SU-DHL-6 (cell line): ENCODE data around the gene ALG11.
"Not testable (repeated sequence)": the region's sequence is repeated elsewhere in the genome, so short reads cannot be mapped to it uniquely, and the experiment has no call there.

ENCODE experiments used
- H2AFZ ChIP-seq: fragments of 200-600 bp; sonication (generic); 2 replicates; pipeline ENCODE4 v1.6.1; 2014; ENCODE audit warnings: low read depth, mild to moderate bottlenecking, moderate library complexity, mixed read lengths, antibody characterized with exemption, low read length; ENCODE audit not compliant: severe bottlenecking
- H3F3A ChIP-seq: fragments of 200-600 bp; shearing (Covaris generic); 2 replicates; pipeline ENCODE4 v1.6.0; 2016; ENCODE audit warnings: antibody characterized with exemption, mild to moderate bottlenecking; ENCODE audit not compliant: insufficient read depth
- H3K27ac ChIP-seq: fragments of 200-600 bp; sonication (generic); 2 replicates; pipeline ENCODE4 v1.5.1; 2016; ENCODE audit warnings: low read depth, mild to moderate bottlenecking, low read length, moderate library complexity, mixed read lengths
- H3K27me3 ChIP-seq: fragments of 200-600 bp; sonication (generic), shearing (Covaris generic); 2 replicates; pipeline ENCODE4 v1.6.0; 2014; ENCODE audit warnings: mild to moderate bottlenecking, low read length
- H3K36me3 ChIP-seq: fragments of 200-600 bp; sonication (generic); 2 replicates; pipeline ENCODE4 v1.6.1; 2014; ENCODE audit warnings: mild to moderate bottlenecking, low read length, mixed read lengths
- H3K4me2 ChIP-seq: fragments of 300-600, 200-600 bp; shearing (Covaris generic), sonication (generic); 2 replicates; pipeline ENCODE4 v1.6.0; 2014; ENCODE audit warnings: low read length, low read depth, mild to moderate bottlenecking; ENCODE audit not compliant: poor library complexity, severe bottlenecking
- H3K4me3 ChIP-seq: fragments of 200-600 bp; sonication (generic); 2 replicates; pipeline ENCODE4 v1.5.1; 2014; ENCODE audit warnings: antibody characterized with exemption, low read length, mild to moderate bottlenecking, mixed read lengths; ENCODE audit not compliant: insufficient read depth, poor library complexity, severe bottlenecking
- H3K79me2 ChIP-seq: fragments of 200-600 bp; sonication (generic); 2 replicates; pipeline ENCODE4 v1.6.1; 2014; ENCODE audit warnings: mild to moderate bottlenecking, low read length, moderate library complexity; ENCODE audit not compliant: insufficient read depth
- H3K9ac ChIP-seq: fragments of 200-600 bp; sonication (generic); 2 replicates; pipeline ENCODE4 v1.7.0; 2014; ENCODE audit warnings: mild to moderate bottlenecking, low read length
- H3K9me2 ChIP-seq: fragments of 200-600 bp; sonication (generic); replicated peaks from 2 replicates; pipeline ENCODE4 v1.6.1; 2014; ENCODE audit warnings: low read length; ENCODE audit not compliant: insufficient read depth
- H3K9me3 ChIP-seq: fragments of 200-600 bp; sonication (generic); 2 replicates; pipeline ENCODE4 v1.6.1; 2014; ENCODE audit warnings: low read length, mixed read lengths; ENCODE audit not compliant: insufficient read depth
- H4K20me1 ChIP-seq: fragments of 200-600 bp; sonication (generic); 2 replicates; pipeline ENCODE4 v1.6.1; 2014; ENCODE audit warnings: low read depth, mild to moderate bottlenecking, antibody characterized with exemption, low read length, moderate library complexity, mixed read lengths
- EZH2phosphoT487 ChIP-seq: fragments of 200-600 bp; sonication (generic), shearing (Covaris generic); conservative IDR thresholded peaks from 2 replicates; pipeline ENCODE4 v1.6.1; 2018; ENCODE audit warnings: mild to moderate bottlenecking, antibody characterized with exemption, low read length, moderate library complexity, mixed read lengths
- TF ChIP-seq, protein P1 (sequence below): fragments of 200-600 bp; sonication (generic); IDR thresholded peaks from one replicate; pipeline ENCODE4 v1.5.1; 2017; ENCODE audit warnings: antibody characterized with exemption, mild to moderate bottlenecking, low read length, moderate library complexity; ENCODE audit not compliant: insufficient read depth, poor library complexity, severe bottlenecking

Gene ALG11

GRCh38 chr13:51978796-51979556 lies 33.2 kb upstream of the ALG11 start:
- no peak for TF ChIP-seq EZH2phosphoT487
- TF ChIP-seq, protein P1, sequence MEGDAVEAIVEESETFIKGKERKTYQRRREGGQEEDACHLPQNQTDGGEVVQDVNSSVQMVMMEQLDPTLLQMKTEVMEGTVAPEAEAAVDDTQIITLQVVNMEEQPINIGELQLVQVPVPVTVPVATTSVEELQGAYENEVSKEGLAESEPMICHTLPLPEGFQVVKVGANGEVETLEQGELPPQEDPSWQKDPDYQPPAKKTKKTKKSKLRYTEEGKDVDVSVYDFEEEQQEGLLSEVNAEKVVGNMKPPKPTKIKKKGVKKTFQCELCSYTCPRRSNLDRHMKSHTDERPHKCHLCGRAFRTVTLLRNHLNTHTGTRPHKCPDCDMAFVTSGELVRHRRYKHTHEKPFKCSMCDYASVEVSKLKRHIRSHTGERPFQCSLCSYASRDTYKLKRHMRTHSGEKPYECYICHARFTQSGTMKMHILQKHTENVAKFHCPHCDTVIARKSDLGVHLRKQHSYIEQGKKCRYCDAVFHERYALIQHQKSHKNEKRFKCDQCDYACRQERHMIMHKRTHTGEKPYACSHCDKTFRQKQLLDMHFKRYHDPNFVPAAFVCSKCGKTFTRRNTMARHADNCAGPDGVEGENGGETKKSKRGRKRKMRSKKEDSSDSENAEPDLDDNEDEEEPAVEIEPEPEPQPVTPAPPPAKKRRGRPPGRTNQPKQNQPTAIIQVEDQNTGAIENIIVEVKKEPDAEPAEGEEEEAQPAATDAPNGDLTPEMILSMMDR: no peak
- Histone ChIP-seq H3K27me3 (no peaks in the 10 kb centered on the region), H3K9me3 (no peaks in the 10 kb centered on the region), H3K4me2 (no peak overlapping the region), H2AFZ (no peak overlapping the region), H3K36me3 (no peaks in the 10 kb centered on the region), H3K27ac (no peak overlapping the region), H3K79me2 (no peaks in the 10 kb centered on the region), H3F3A (no peaks in the 10 kb centered on the region), H3K9ac (no peak overlapping the region), H3K4me3 (no peak overlapping the region), H4K20me1 (no peaks in the 10 kb centered on the region), H3K9me2 (no peaks in the 10 kb centered on the region)

DNA sequence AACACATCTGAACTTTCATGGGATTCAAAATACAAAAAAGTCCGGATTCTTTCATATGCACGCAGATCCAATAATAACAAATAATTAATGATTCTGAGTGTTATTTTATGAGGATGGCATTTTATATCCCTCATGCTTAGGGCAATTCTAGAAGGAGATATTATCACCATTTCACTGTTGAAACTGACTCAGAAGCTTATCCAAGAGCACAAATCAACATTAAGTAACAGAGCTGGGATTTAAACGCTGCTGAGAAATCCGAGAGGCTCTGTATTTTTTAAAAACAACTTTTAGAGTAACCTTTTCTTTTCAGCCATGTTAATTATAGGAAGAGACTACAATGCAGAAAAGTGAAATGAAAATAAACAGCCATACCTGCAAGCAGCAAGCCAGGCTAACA lies 31.3 kb upstream of the ALG11 start:
- Histone ChIP-seq H2AFZ (no peak overlapping the region), H3K4me3 (no peak overlapping the region), H4K20me1 (no peaks in the 10 kb centered on the region), H3K9me3 (no peaks in the 10 kb centered on the region), H3K36me3 (no peaks in the 10 kb centered on the region), H3K27ac (no peak overlapping the region), H3K79me2 (no peaks in the 10 kb centered on the region), H3K9me2 (no peaks in the 10 kb centered on the region), H3F3A (no peaks in the 10 kb centered on the region), H3K9ac (no peak overlapping the region), H3K4me2 (no peak overlapping the region), H3K27me3 (no peaks in the 10 kb centered on the region)
- TF ChIP-seq EZH2phosphoT487: no peak
- TF ChIP-seq, protein P1: no peak

- H4K20me1 ChIP-seq: no peaks in the 10 kb centered on the region
- no peaks in the 10 kb centered on the region for H3K9me3 ChIP-seq
- H3K4me3 ChIP-seq: no peak overlapping the region
- TF ChIP-seq EZH2phosphoT487: no peak
- TF ChIP-seq, protein P1: no peak
- no peaks in the 10 kb centered on the region for H3K79me2 ChIP-seq
- H3K9ac ChIP-seq: no peak overlapping the region
- H2AFZ ChIP-seq: no peak overlapping the region
- no peaks in the 10 kb centered on the region for H3K36me3 ChIP-seq
- H3K27me3 ChIP-seq: no peaks in the 10 kb centered on the region
- no peak overlapping the region for H3K4me2 ChIP-seq
- no peaks in the 10 kb centered on the region for H3F3A ChIP-seq
- no peaks in the 10 kb centered on the region for H3K9me2 ChIP-seq
- no peak overlapping the region for H3K27ac ChIP-seq
Measured at GRCh38 chr13:51981355-51981754, 30.8 kb upstream of the ALG11 start.

- H3K27ac ChIP-seq, H3K9me3 ChIP-seq, H3K27me3 ChIP-seq, H2AFZ ChIP-seq, H3K4me2 ChIP-seq, H3F3A ChIP-seq, H3K79me2 ChIP-seq, H4K20me1 ChIP-seq, H3K9me2 ChIP-seq, H3K36me3 ChIP-seq, H3K4me3 ChIP-seq, H3K9ac ChIP-seq: not testable (repeated sequence)
Measured at GRCh38 chr13:51983292-51983691, 28.9 kb upstream of the ALG11 start.

GRCh38 chr13:51984904-51985303 lies 27.3 kb upstream of the ALG11 start:
- not testable (repeated sequence) for H3K27me3 ChIP-seq, H3K27ac ChIP-seq, H3F3A ChIP-seq, H3K4me2 ChIP-seq, H2AFZ ChIP-seq, H4K20me1 ChIP-seq, H3K9ac ChIP-seq, H3K9me3 ChIP-seq, H3K36me3 ChIP-seq, H3K79me2 ChIP-seq, H3K4me3 ChIP-seq, H3K9me2 ChIP-seq
